Measurements from ENCODE around the gene MACROD1.
A peak's percentile ranks its signal among the peaks of the same experiment; 100 is the strongest.
"Not testable (repeated sequence)": the region's sequence is repeated elsewhere in the genome, so short reads cannot be mapped to it uniquely, and the experiment has no call there.

Gene MACROD1

GRCh38 chr11:64052938-64053622 is 112.8 kb downstream of the MACROD1 start:
- Mint-ChIP-seq H3K27me3 (no peaks in the 10 kb centered on the region), H3K36me3 (no peaks in the 10 kb centered on the region), H3K27ac (no peak overlapping the region), H3K4me3 (no peak overlapping the region), H3K9me3 (ENCODE audit: low read depth) (no peaks in the 10 kb centered on the region), H3K4me1 (ENCODE audit: low read depth) (no peaks in the 10 kb centered on the region)

- Mint-ChIP-seq H3K4me3 (no peak overlapping the region), H3K9me3 (ENCODE audit: low read depth) (no peaks in the 10 kb centered on the region), H3K36me3 (no peaks in the 10 kb centered on the region)
Observed at GRCh38 chr11:64052436-64052835, 113.5 kb downstream of the MACROD1 start.

GRCh38 chr11:64051297-64051696 is 114.6 kb downstream of the MACROD1 start:
- Mint-ChIP-seq H3K27me3 (no peaks in the 10 kb centered on the region), H3K4me3 (no peak overlapping the region), H3K4me1 (ENCODE audit: low read depth) (no peaks in the 10 kb centered on the region), H3K27ac (no peak overlapping the region), H3K36me3 (no peaks in the 10 kb centered on the region), H3K9me3 (ENCODE audit: low read depth) (no peaks in the 10 kb centered on the region)

More at GRCh38 chr11:64052436-64052835, 113.5 kb downstream of the MACROD1 start:
- no peaks in the 10 kb centered on the region for H3K27me3 Mint-ChIP-seq
- no peaks in the 10 kb centered on the region for H3K4me1 Mint-ChIP-seq (ENCODE audit: low read depth)
- H3K27ac Mint-ChIP-seq, result no peak overlapping the region

DNA sequence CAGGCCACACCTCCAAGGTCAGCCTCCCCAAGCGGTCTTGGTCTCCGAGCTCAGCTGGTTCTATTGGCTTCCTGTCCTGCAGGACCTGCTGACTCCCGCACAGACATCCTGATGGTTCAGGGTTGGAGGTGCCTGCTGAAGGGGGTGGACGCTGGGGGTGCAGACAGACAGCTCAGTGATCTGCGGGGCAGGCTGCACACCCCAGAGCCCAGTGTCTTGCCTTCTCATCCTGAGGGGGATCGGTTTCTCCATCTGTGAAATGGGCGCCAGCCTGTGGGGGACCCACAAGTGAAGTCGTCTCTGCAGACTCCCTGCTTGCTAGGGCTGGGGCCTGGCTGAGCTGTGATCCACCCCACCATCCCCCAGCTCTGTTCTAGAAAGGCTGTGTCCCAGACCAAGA is 116.4 kb downstream of the MACROD1 start:
- H3K9me3 Mint-ChIP-seq (ENCODE audit: low read depth), result no peaks in the 10 kb centered on the region
- no peaks in the 10 kb centered on the region for H3K4me1 Mint-ChIP-seq (ENCODE audit: low read depth)
- H3K4me3 Mint-ChIP-seq, result no peak overlapping the region
- H3K27ac Mint-ChIP-seq, result no peak overlapping the region
- no peaks in the 10 kb centered on the region for H3K36me3 Mint-ChIP-seq
- no peaks in the 10 kb centered on the region for H3K27me3 Mint-ChIP-seq

DNA sequence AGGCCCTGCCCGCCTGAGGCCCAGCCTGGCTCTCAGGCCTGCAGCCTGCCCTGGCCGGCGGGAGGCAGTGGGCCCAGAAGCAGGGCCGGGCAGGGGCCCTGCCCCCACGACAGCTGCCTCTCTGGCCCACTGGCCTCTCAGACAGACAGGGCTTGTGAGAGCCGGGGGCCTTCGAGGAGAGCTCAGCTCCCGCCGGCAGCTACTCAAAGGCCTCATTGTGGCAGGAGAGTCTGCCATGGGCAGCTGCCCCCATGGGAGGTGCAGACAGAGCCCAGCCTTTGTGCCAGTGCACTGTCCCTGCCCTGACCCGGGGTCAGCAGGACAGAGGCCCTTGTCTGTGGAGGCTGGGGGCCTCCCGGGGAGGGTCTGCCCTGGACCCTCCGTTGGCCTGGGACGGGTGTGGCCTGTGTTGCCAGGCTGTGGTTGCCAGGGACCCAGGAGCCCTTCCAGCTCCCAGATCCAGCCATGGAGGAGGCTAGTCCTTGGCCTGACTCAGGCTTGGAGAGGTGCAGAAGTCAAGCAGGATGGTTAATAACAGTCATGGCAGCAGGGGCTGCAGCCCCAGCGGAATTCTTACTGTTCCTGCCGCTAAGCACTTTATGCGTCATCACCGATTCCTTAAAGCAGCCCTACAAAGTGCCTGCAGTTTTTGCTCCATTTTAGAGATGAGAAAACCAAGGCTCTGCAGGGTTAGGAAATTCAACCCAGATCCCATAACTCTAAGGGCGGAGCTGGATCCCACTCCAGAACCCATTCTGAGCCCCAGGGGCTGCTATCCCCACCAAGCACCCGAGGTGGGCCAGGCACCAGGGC is 117.7 kb downstream of the MACROD1 start:
- H3K36me3 Mint-ChIP-seq, result no peaks in the 10 kb centered on the region
- H3K27ac Mint-ChIP-seq, result no peak overlapping the region
- H3K27me3 Mint-ChIP-seq, result no peaks in the 10 kb centered on the region
- no peaks in the 10 kb centered on the region for H3K4me1 Mint-ChIP-seq (ENCODE audit: low read depth)
- H3K9me3 Mint-ChIP-seq (ENCODE audit: low read depth), result no peaks in the 10 kb centered on the region
- no peak overlapping the region for H3K4me3 Mint-ChIP-seq

GRCh38 chr11:64047373-64047772 is 118.5 kb downstream of the MACROD1 start:
- not testable (repeated sequence) for H3K27me3 Mint-ChIP-seq; H3K36me3 Mint-ChIP-seq; H3K4me3 Mint-ChIP-seq; H3K4me1 Mint-ChIP-seq (ENCODE audit: low read depth); H3K9me3 Mint-ChIP-seq (ENCODE audit: low read depth); H3K27ac Mint-ChIP-seq

DNA sequence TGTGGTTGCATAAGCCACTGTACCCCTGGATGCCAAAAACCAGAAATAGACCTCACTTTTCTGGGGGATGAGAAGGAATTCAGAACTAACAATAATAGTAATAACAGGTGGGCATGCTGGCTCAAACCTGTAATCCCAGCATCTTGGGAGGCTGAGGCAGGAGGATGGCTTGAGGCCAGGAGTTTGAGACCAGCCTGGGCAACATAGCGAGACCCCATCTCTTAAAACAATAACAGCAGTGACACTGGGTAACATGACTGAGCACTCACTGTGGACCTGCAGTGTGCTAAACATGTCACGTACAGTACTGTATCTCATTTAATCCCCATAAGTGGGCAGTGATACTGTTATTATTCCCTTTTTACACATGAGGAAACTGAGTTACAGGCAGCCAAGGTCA is 120.2 kb downstream of the MACROD1 start:
- Mint-ChIP-seq H3K4me3 (no peak overlapping the region), H3K9me3 (ENCODE audit: low read depth) (no peaks in the 10 kb centered on the region), H3K27me3 (no peaks in the 10 kb centered on the region), H3K4me1 (ENCODE audit: low read depth) (no peaks in the 10 kb centered on the region), H3K36me3 (no peaks in the 10 kb centered on the region), H3K27ac (no peak overlapping the region)

- peak overlapping the region; percentile 28 for H3K27ac Mint-ChIP-seq
- H3K9me3 Mint-ChIP-seq (ENCODE audit: low read depth), result no peaks in the 10 kb centered on the region
- no peak overlapping the region for H3K4me3 Mint-ChIP-seq
- no peaks in the 10 kb centered on the region for H3K4me1 Mint-ChIP-seq (ENCODE audit: low read depth)
- H3K27me3 Mint-ChIP-seq, result no peaks in the 10 kb centered on the region
- H3K36me3 Mint-ChIP-seq, result no peaks in the 10 kb centered on the region
Observed at GRCh38 chr11:64044730-64045393, 121.1 kb downstream of the MACROD1 start.

DNA sequence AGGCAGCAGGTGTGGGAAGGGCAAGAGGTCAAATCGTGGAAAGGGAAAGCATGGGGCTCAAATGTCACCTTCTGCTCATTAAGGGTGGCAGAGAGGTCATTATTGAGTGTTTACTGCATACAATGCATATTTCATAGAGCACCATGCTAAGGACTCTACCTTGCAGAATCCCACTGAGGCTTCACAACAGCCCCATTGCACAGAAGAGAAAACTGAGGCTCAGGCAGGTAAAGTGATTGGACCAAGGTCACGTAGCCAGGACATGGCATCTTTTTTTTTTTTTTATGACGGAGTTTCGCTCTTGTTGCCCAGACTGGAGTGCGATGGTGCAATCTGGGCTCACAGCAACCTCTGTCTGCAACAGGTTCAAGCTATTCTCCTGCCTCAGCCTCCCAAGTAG is 122.4 kb downstream of the MACROD1 start:
- Mint-ChIP-seq H3K36me3 (no peaks in the 10 kb centered on the region), H3K4me3 (no peak overlapping the region), H3K27me3 (no peaks in the 10 kb centered on the region), H3K4me1 (ENCODE audit: low read depth) (no peaks in the 10 kb centered on the region), H3K9me3 (ENCODE audit: low read depth) (no peaks in the 10 kb centered on the region), H3K27ac (no peak overlapping the region)

DNA sequence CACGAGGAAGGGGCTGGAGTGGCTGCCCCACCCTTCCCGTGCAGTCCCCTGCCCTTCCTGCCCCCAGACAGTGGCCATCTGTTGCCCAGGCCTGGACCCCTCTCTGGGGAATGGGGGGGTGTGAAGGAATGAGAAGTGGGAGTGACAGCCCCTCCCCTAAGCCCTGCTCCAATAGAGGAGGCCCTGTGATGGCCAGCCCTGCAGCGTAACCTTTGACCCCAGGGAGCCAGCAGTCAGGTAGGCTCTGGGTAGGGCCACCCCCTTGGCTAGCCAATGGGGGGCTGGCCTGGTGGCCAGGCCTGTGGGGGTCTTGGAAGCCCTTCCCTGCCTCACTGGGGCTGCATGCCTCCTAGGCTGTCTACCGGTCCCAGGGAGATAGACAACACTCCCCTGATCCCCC is 123.6 kb downstream of the MACROD1 start:
- H3K27ac Mint-ChIP-seq, result no peak overlapping the region
- H3K36me3 Mint-ChIP-seq, result no peaks in the 10 kb centered on the region
- no peaks in the 10 kb centered on the region for H3K9me3 Mint-ChIP-seq (ENCODE audit: low read depth)
- no peaks in the 10 kb centered on the region for H3K4me1 Mint-ChIP-seq (ENCODE audit: low read depth)
- H3K27me3 Mint-ChIP-seq, result peaks cover 3% of the 10 kb centered on the region
- no peak overlapping the region for H3K4me3 Mint-ChIP-seq

- H3K9me3 Mint-ChIP-seq (ENCODE audit: low read depth), result no peaks in the 10 kb centered on the region
- peaks cover 3% of the 10 kb centered on the region for H3K27me3 Mint-ChIP-seq
- H3K4me3 Mint-ChIP-seq, result no peak overlapping the region
- H3K4me1 Mint-ChIP-seq (ENCODE audit: low read depth), result no peaks in the 10 kb centered on the region
- H3K27ac Mint-ChIP-seq, result no peak overlapping the region
- no peaks in the 10 kb centered on the region for H3K36me3 Mint-ChIP-seq
Observed at GRCh38 chr11:64041846-64042245, 124.1 kb downstream of the MACROD1 start.

GRCh38 chr11:64040684-64041322 is 125.1 kb downstream of the MACROD1 start:
- Mint-ChIP-seq H3K9me3 (ENCODE audit: low read depth) (no peaks in the 10 kb centered on the region), H3K4me3 (no peak overlapping the region), H3K27me3 (peaks cover 3% of the 10 kb centered on the region), H3K27ac (no peak overlapping the region), H3K4me1 (ENCODE audit: low read depth) (no peaks in the 10 kb centered on the region), H3K36me3 (no peaks in the 10 kb centered on the region)

GRCh38 chr11:64039012-64039665 is 126.8 kb downstream of the MACROD1 start:
- no peak overlapping the region for H3K27ac Mint-ChIP-seq
- H3K36me3 Mint-ChIP-seq, result no peaks in the 10 kb centered on the region
- H3K4me1 Mint-ChIP-seq (ENCODE audit: low read depth), result peaks cover 7% of the 10 kb centered on the region
- H3K9me3 Mint-ChIP-seq (ENCODE audit: low read depth), result no peaks in the 10 kb centered on the region
- peaks cover 11% of the 10 kb centered on the region for H3K27me3 Mint-ChIP-seq
- no peak overlapping the region for H3K4me3 Mint-ChIP-seq

GRCh38 chr11:64038500-64038899 is 127.4 kb downstream of the MACROD1 start:
- H3K36me3 Mint-ChIP-seq, result no peaks in the 10 kb centered on the region
- H3K4me1 Mint-ChIP-seq (ENCODE audit: low read depth), result peaks cover 8% of the 10 kb centered on the region
- no peak overlapping the region for H3K4me3 Mint-ChIP-seq
- H3K27ac Mint-ChIP-seq, result no peak overlapping the region
- no peaks in the 10 kb centered on the region for H3K9me3 Mint-ChIP-seq (ENCODE audit: low read depth)
- peaks cover 16% of the 10 kb centered on the region for H3K27me3 Mint-ChIP-seq

All from activated naive CD8-positive, alpha-beta T cell (primary cell).